Measurements from ENCODE around the gene SULT2A1.

SULT2A1 gene

GRCh38 chr19:47832723-47833122, 53.4 kb downstream of the SULT2A1 start:
- CTCF ChIA-PET = no interaction called here
- no peak for TF ChIP-seq CTCF (IDR thresholded peaks at IDR 0.05; ENCODE audit: insufficient read depth, low read length, missing control alignments)
- H3K4me3 ChIP-seq (ENCODE audit: low read depth, low read length) = no peak overlapping the region
- no peak for DNase-seq (ENCODE audit: low read depth, low spot score)
- POLR2A ChIA-PET = no interaction called here

GRCh38 chr19:47826800-47827199, 59.3 kb downstream of the SULT2A1 start:
- POLR2A ChIA-PET = no interaction called here

GRCh38 chr19:47824396-47824795, 61.7 kb downstream of the SULT2A1 start:
- no peak overlapping the region for H3K4me3 ChIP-seq (ENCODE audit: low read depth, low read length)
- no peak for TF ChIP-seq CTCF (IDR thresholded peaks at IDR 0.05; ENCODE audit: insufficient read depth, low read length, missing control alignments)
- CTCF ChIA-PET = interaction anchor here (1.7 to 2.6 kb wide), 3 partner anchors 9 to 44 kb away, joined by 6 to 9 read pairs (median 8); no protein-coding TSS in a partner anchor
- DNase-seq (ENCODE audit: low read depth, low spot score) = no peak
- POLR2A ChIA-PET = no interaction called here

More at GRCh38 chr19:47826800-47827199, 59.3 kb downstream of the SULT2A1 start:
- H3K4me3 ChIP-seq (ENCODE audit: low read depth, low read length) = no peak overlapping the region
- no peak for DNase-seq (ENCODE audit: low read depth, low spot score)
- CTCF ChIA-PET = interaction anchor here (1.1 to 5.4 kb wide), 3 partner anchors 13 to 42 kb away, joined by 3 to 24 read pairs (median 3); no protein-coding TSS in a partner anchor
- TF ChIP-seq CTCF (IDR thresholded peaks at IDR 0.05; ENCODE audit: insufficient read depth, low read length, missing control alignments) = no peak

GRCh38 chr19:47821460-47822020, 64.6 kb downstream of the SULT2A1 start, which contains the start of gene CRX:
Gene CRX (plus strand): TSS chr19:47821937. CDS start chr19:47834444, 12,507 bp downstream.
- no peak for DNase-seq (ENCODE audit: low read depth, low spot score)
- H3K4me3 ChIP-seq (ENCODE audit: low read depth, low read length) = no peak within 1 kb of the TSS
- TF ChIP-seq CTCF (IDR thresholded peaks at IDR 0.05; ENCODE audit: insufficient read depth, low read length, missing control alignments) = no peak
- ChIA-PET POLR2A (no interaction called here), CTCF (no interaction called here)

Data from AG04449 (cell line).